Neural cell (in vitro differentiated cells): ENCODE data around the gene SLC27A2. TPM values are rescaled to one million over a fixed set of nuclear protein-coding genes. Genes with fewer than 3 reads are reported as not detected.
"Not testable (repeated sequence)": the region's sequence is repeated elsewhere in the genome, so short reads cannot be mapped to it uniquely, and the experiment has no call there.

ENCODE experiments used
- H2AFZ ChIP-seq: fragments of 200-600, 300-800 bp; sonication (generic), shearing (Covaris generic); 2 replicates; pipeline ENCODE4 v1.6.0; 2014; ENCODE audit warnings: low read depth, mild to moderate bottlenecking, antibody characterized with exemption, low read length, moderate library complexity
- H3F3A ChIP-seq: fragments of 200-600 bp; shearing (Covaris generic); 2 replicates; pipeline ENCODE4 v1.6.1; 2016; ENCODE audit warnings: mild to moderate bottlenecking, moderate library complexity, mixed read lengths, antibody characterized with exemption, low read length; ENCODE audit not compliant: insufficient read depth, poor library complexity, severe bottlenecking
- H3K27ac ChIP-seq: fragments of 200-600, 300-800 bp; sonication (generic), shearing (Covaris generic); 2 replicates; pipeline ENCODE4 v1.5.1; 2014; ENCODE audit warnings: mild to moderate bottlenecking, low read length, moderate library complexity
- H3K27me3 ChIP-seq: fragments of 300-800, 200-600 bp; sonication (generic), shearing (Covaris generic); 2 replicates; pipeline ENCODE4 v1.6.0; 2014; ENCODE audit warnings: mild to moderate bottlenecking, low read depth, low read length, moderate library complexity; ENCODE audit not compliant: insufficient read depth
- H3K36me3 ChIP-seq: fragments of 300-800, 200-600 bp; sonication (generic), shearing (Covaris generic); 2 replicates; pipeline ENCODE4 v1.5.1; 2014; ENCODE audit warnings: mild to moderate bottlenecking, antibody characterized with exemption, low read length, moderate library complexity; ENCODE audit not compliant: insufficient read depth
- H3K4me2 ChIP-seq: fragments of 300-800, 200-600 bp; sonication (generic), shearing (Covaris generic); 2 replicates; pipeline ENCODE4 v1.6.0; 2014; ENCODE audit warnings: mild to moderate bottlenecking, low read length
- H3K4me3 ChIP-seq: fragments of 300-800, 200-600 bp; sonication (generic), shearing (Covaris generic); 2 replicates; pipeline ENCODE4 v1.5.1; 2014; ENCODE audit warnings: mild to moderate bottlenecking, low read length, moderate library complexity
- H3K79me2 ChIP-seq: fragments of 200-600 bp; shearing (Covaris generic); replicated peaks from 2 replicates; pipeline ENCODE4 v1.6.0; 2014; ENCODE audit warnings: mild to moderate bottlenecking, low read length, moderate library complexity; ENCODE audit not compliant: insufficient read depth
- H3K9ac ChIP-seq: fragments of 300-800, 200-600 bp; sonication (generic), shearing (Covaris generic); 2 replicates; pipeline ENCODE4 v1.6.1; 2016; ENCODE audit warnings: mild to moderate bottlenecking, low read length, mixed read lengths
- H3K9me2 ChIP-seq: fragments of 200-600 bp; shearing (Covaris generic); 2 replicates; pipeline ENCODE4 v1.6.1; 2016; ENCODE audit warnings: mild to moderate bottlenecking, low read length, mixed read lengths; ENCODE audit not compliant: insufficient read depth
- H3K9me3 ChIP-seq: fragments of 200-600, 300-800 bp; sonication (generic), shearing (Covaris generic); 2 replicates; pipeline ENCODE4 v1.6.1; 2016; ENCODE audit warnings: mild to moderate bottlenecking, mixed run types, low read length, moderate library complexity, mixed read lengths
- H4K20me1 ChIP-seq: fragments of 200-600 bp; shearing (Covaris generic); 2 replicates; pipeline ENCODE4 v1.6.1; 2016; ENCODE audit warnings: mild to moderate bottlenecking, mixed run types; ENCODE audit not compliant: insufficient read depth
- CTCF ChIP-seq: fragments of 450-650 bp; IDR thresholded peaks from 2 replicates; pipeline ENCODE4 v1.5.1; 2014; ENCODE audit warnings: antibody characterized with exemption, mild to moderate bottlenecking, moderate library complexity; ENCODE audit not compliant: poor library complexity, severe bottlenecking
- EP300 ChIP-seq: fragments of 450-650 bp; conservative IDR thresholded peaks from 2 replicates; pipeline ENCODE4 v1.6.1; 2014; ENCODE audit warnings: antibody characterized with exemption, mild to moderate bottlenecking, moderate library complexity; ENCODE audit not compliant: poor library complexity, severe bottlenecking
- EZH2 ChIP-seq: fragments of 200-600, 300-800 bp; shearing (Covaris generic), sonication (generic); IDR thresholded peaks from 2 replicates; pipeline ENCODE4 v1.6.1; 2014; ENCODE audit warnings: antibody characterized with exemption, low read length, borderline replicate concordance, mild to moderate bottlenecking; ENCODE audit not compliant: insufficient read depth, poor library complexity, severe bottlenecking
- MXI1 ChIP-seq: fragments of 450-650 bp; conservative IDR thresholded peaks from 2 replicates; pipeline ENCODE4 v1.6.1; 2014; ENCODE audit warnings: antibody characterized with exemption, mild to moderate bottlenecking; ENCODE audit not compliant: poor library complexity, severe bottlenecking
- POLR2AphosphoS5 ChIP-seq: IDR thresholded peaks from 2 replicates; pipeline ENCODE4 v1.6.1; 2012
- RAD21 ChIP-seq: fragments of 450-650 bp; conservative IDR thresholded peaks from 2 replicates; pipeline ENCODE4 v1.6.1; 2014; ENCODE audit warnings: antibody characterized with exemption, mild to moderate bottlenecking, moderate library complexity
- REST ChIP-seq: IDR thresholded peaks from 2 replicates; pipeline ENCODE4 v1.6.1; 2012; ENCODE audit warnings: borderline replicate concordance
- SMC3 ChIP-seq: fragments of 450-650 bp; conservative IDR thresholded peaks from 2 replicates; pipeline ENCODE4 v1.6.1; 2014; ENCODE audit warnings: antibody characterized with exemption, mild to moderate bottlenecking, moderate library complexity; ENCODE audit not compliant: poor library complexity
- TAF1 ChIP-seq: IDR thresholded peaks from 2 replicates; pipeline ENCODE4 v1.6.1; 2012; ENCODE audit warnings: low read depth
- polyA minus RNA-seq: library from RNA; depleted of rRNA, polyadenylated mRNA; stranded (reverse); fragments of >200 nt; gene quantifications from 2 replicates; pipeline ENCODE4 v1.2.3, GENCODE V29; 2014
- polyA plus RNA-seq: library from polyadenylated mRNA; depleted of rRNA; stranded (reverse); fragments of >200 nt; gene quantifications from 2 replicates; pipeline ENCODE4 v1.2.3, GENCODE V29; 2014

Gene SLC27A2
- polyA plus RNA-seq, result 3.5 and 3.7 TPM in 2 replicates
- 3.9 and 4.4 TPM in 2 replicates for polyA minus RNA-seq

- no peaks in the 10 kb centered on the region for H4K20me1 ChIP-seq
- H3K4me2 ChIP-seq, result peak within 1 kb of the TSS; percentile 87
- H3K9me2 ChIP-seq, result no peaks in the 10 kb centered on the region
- no peak within 1 kb of the TSS for H3K27ac ChIP-seq
- H3F3A ChIP-seq, result no peaks in the 10 kb centered on the region
- H2AFZ ChIP-seq, result no peak within 1 kb of the TSS
- TF ChIP-seq RAD21, result peak; percentile 11
- peak; percentile 59 for TF ChIP-seq CTCF
- peak; percentile 42 for TF ChIP-seq SMC3
- no peak for TF ChIP-seq REST
- TF ChIP-seq MXI1, result no peak
- TF ChIP-seq TAF1, result no peak
- no peak for TF ChIP-seq EZH2
- no peak for TF ChIP-seq POLR2AphosphoS5
- TF ChIP-seq EP300, result no peak
- H3K9me3 ChIP-seq, result no peaks in the 10 kb centered on the region
- H3K4me3 ChIP-seq, result peak within 1 kb of the TSS; percentile 86
- H3K9ac ChIP-seq, result peak within 1 kb of the TSS; percentile 58
- no peaks in the 10 kb centered on the region for H3K79me2 ChIP-seq
- no peaks in the 10 kb centered on the region for H3K36me3 ChIP-seq
- peaks cover 45% of the 10 kb centered on the region for H3K27me3 ChIP-seq
Measured at GRCh38 chr15:50181969-50182218, at the start of gene SLC27A2. Gene SLC27A2 (plus strand): TSS chr15:50182196. CDS start chr15:50182428, 232 bp downstream.

- H3F3A ChIP-seq, H2AFZ ChIP-seq, H3K9me2 ChIP-seq, H3K9ac ChIP-seq, H3K36me3 ChIP-seq, H3K27ac ChIP-seq, H3K79me2 ChIP-seq, H3K9me3 ChIP-seq, H3K27me3 ChIP-seq, H3K4me2 ChIP-seq, H4K20me1 ChIP-seq, H3K4me3 ChIP-seq: not testable (repeated sequence)
Measured at GRCh38 chr15:50132251-50132984, 49.6 kb upstream of the SLC27A2 start.

- no peaks in the 10 kb centered on the region for H3K79me2 ChIP-seq
- no peak overlapping the region for H3K4me3 ChIP-seq
- TF ChIP-seq EP300, result no peak
- TF ChIP-seq CTCF, result no peak
- no peak for TF ChIP-seq POLR2AphosphoS5
- TF ChIP-seq SMC3, result no peak
- no peak for TF ChIP-seq TAF1
- no peak for TF ChIP-seq EZH2
- no peak for TF ChIP-seq RAD21
- no peak for TF ChIP-seq REST
- TF ChIP-seq MXI1, result no peak
- no peaks in the 10 kb centered on the region for H3K9me2 ChIP-seq
- no peaks in the 10 kb centered on the region for H3K9me3 ChIP-seq
- H3K27me3 ChIP-seq, result no peaks in the 10 kb centered on the region
- no peak overlapping the region for H2AFZ ChIP-seq
- no peaks in the 10 kb centered on the region for H3F3A ChIP-seq
- H3K27ac ChIP-seq, result no peak overlapping the region
- H3K36me3 ChIP-seq, result no peaks in the 10 kb centered on the region
- no peaks in the 10 kb centered on the region for H4K20me1 ChIP-seq
- no peak overlapping the region for H3K9ac ChIP-seq
- no peak overlapping the region for H3K4me2 ChIP-seq
Measured at GRCh38 chr15:50134524-50135024, 47.4 kb upstream of the SLC27A2 start.
